HepG2 (cell line): Measurements from ENCODE around the gene NFKBIL1. TPM values are rescaled to one million over a fixed set of nuclear protein-coding genes. Genes with fewer than 3 reads are reported as not detected.

Source experiments
- AFF4 ChIP-seq: sonication (generic); formaldehyde crosslinking; IDR thresholded peaks from 2 replicates; pipeline ENCODE4 v1.4.0; 2020; ENCODE audit warnings: missing genetic modification reagents
- BCL6 ChIP-seq: IDR thresholded peaks from 2 replicates; pipeline ENCODE4 v1.6.1; 2016; ENCODE audit warnings: missing genetic modification reagents, missing compliant biosample characterization
- MAZ ChIP-seq, 2 experiments: sonication (generic) in 1 of 2; formaldehyde crosslinking in 1 of 2; IDR thresholded peaks; 2 replicates each; pipeline versions ENCODE4 v1.5.0 to v1.6.1; 2012 to 2020; ENCODE audit warnings: low read depth in 2 of 2, mild to moderate bottlenecking in 2 of 2, borderline replicate concordance in 1 of 2, improper control_type of control experiment in 1 of 2, low read length in 1 of 2, missing genetic modification reagents in 1 of 2, moderate library complexity in 1 of 2
- MBD4 ChIP-seq: IDR thresholded peaks from 2 replicates; pipeline ENCODE4 v1.6.1; 2012; ENCODE audit warnings: low read length, inconsistent platforms, borderline replicate concordance
- POLR2AphosphoS2 ChIP-seq: IDR thresholded peaks from 2 replicates; pipeline ENCODE4 v1.6.1; 2011; ENCODE audit warnings: low read depth, low read length, improper control_type of control experiment
- PREB ChIP-seq: sonication (generic); formaldehyde crosslinking; IDR thresholded peaks from 2 replicates; pipeline ENCODE4 v1.4.0; 2020; ENCODE audit warnings: missing genetic modification reagents
- RXRA ChIP-seq: sonication (generic); formaldehyde crosslinking; IDR thresholded peaks from 2 replicates; pipeline ENCODE4 v1.5.1; 2020; ENCODE audit warnings: missing genetic modification reagents
- SMARCC2 ChIP-seq: fragments of 450-650 bp; IDR thresholded peaks from 2 replicates; pipeline ENCODE4 v1.6.1; 2017; ENCODE audit warnings: antibody characterized with exemption, mild to moderate bottlenecking
- STAT6 ChIP-seq: sonication (generic); formaldehyde crosslinking; IDR thresholded peaks from 2 replicates; pipeline ENCODE4 v1.4.0; 2020; ENCODE audit warnings: missing genetic modification reagents, mild to moderate bottlenecking, borderline replicate concordance
- THAP9 ChIP-seq: sonication (generic); formaldehyde crosslinking; IDR thresholded peaks from 2 replicates; pipeline ENCODE4; 2020; ENCODE audit warnings: missing genetic modification reagents, mild to moderate bottlenecking, borderline replicate concordance
- ZMYM3 ChIP-seq: sonication (generic); formaldehyde crosslinking; IDR thresholded peaks from 2 replicates; pipeline ENCODE4 v1.5.1; 2020; ENCODE audit warnings: mild to moderate bottlenecking, missing genetic modification reagents
- ZNF33B ChIP-seq: sonication (generic); formaldehyde crosslinking; IDR thresholded peaks from 2 replicates; pipeline ENCODE4 v1.5.1; 2020; ENCODE audit warnings: mild to moderate bottlenecking, missing genetic modification reagents
- ZNF710 ChIP-seq: sonication (generic); formaldehyde crosslinking; IDR thresholded peaks from 2 replicates; pipeline ENCODE4 v1.5.0; 2020; ENCODE audit warnings: mild to moderate bottlenecking, missing genetic modification reagents, borderline replicate concordance
- ZSCAN21 ChIP-seq: sonication (generic); formaldehyde crosslinking; IDR thresholded peaks from 2 replicates; pipeline ENCODE4 v1.8.0; 2022; ENCODE audit warnings: mild to moderate bottlenecking, missing genetic modification reagents, moderate library complexity, borderline replicate concordance
- polyA plus RNA-seq, 8 experiments: library from polyadenylated mRNA; depleted of rRNA in 3 of 8; stranded (reverse) in 7 of 8; unstranded in 1 of 8; fragments of >200 nt; fragmentation: Illumina TruSeq in 4 of 8; extraction: Trizol in 4 of 8; gene quantifications; 2 replicates each; pipeline versions ENCODE4 v1.2.1 to v1.2.3, GENCODE V29; 2011 to 2016; ENCODE audit warnings: low read depth in 4 of 8, missing spikeins in 1 of 8, mixed read lengths in 1 of 8; ENCODE audit not compliant: insufficient read depth in 1 of 8
- total RNA-seq, 5 experiments: library from RNA; depleted of rRNA; stranded (reverse); fragments of >200 nt; fragmentation: Illumina TruSeq; extraction: Trizol; gene quantifications; 2 replicates each; pipeline ENCODE4 v1.2.3, GENCODE V29; 2016; ENCODE audit warnings: low read depth in 1 of 5

NFKBIL1 gene
- total and polyA plus RNA-seq, 2 of the 13 experiments (the other 11 are each of a cell fraction or from before 2014, with no cell fraction given) = 9.7 to 19.5 TPM

- TF ChIP-seq STAT6 (CRISPR knock-in tag) = peak; percentile 88
- TF ChIP-seq MBD4 = no peak
- TF ChIP-seq POLR2AphosphoS2 = peak; percentile 83
- TF ChIP-seq THAP9 (CRISPR knock-in tag) = peak; percentile 94
- TF ChIP-seq PREB (CRISPR knock-in tag) = peak; percentile 45; the same call in 1 of the 2 replicates
- TF ChIP-seq ZNF33B (CRISPR knock-in tag) = 0 out of 2 replicates have a peak, but pooled peaks have one; percentile 47
- no peak for TF ChIP-seq SMARCC2
- no peak; the same call in 1 of the 2 replicates for TF ChIP-seq ZMYM3 (CRISPR knock-in tag)
- 0 out of 2 replicates have a peak, but pooled peaks have one; percentile 66 for TF ChIP-seq AFF4 (CRISPR knock-in tag)
- peak; percentile 52 for TF ChIP-seq BCL6 (CRISPR knock-in tag)
- TF ChIP-seq RXRA (CRISPR knock-in tag) = peak; percentile 93
- peak; percentile 85 for TF ChIP-seq ZNF710
- TF ChIP-seq ZSCAN21 (CRISPR knock-in tag) = no peak; the same call in 1 of the 2 replicates
- TF ChIP-seq MAZ (IDR thresholded peaks at IDR 0.05; ENCODE audit: borderline replicate concordance, low read depth, low read length) = peak; percentile 44; the same call in 1 of the 2 replicates
- peak; percentile 71 for TF ChIP-seq MAZ (CRISPR knock-in tag; IDR thresholded peaks at IDR 0.05; ENCODE audit: low read depth)
These were observed 5.5 kb upstream of the NFKBIL1 start, which contains the start of gene DDX39B (continued) for GRCh38 chr6:31541658-31542521.
